H1 (cell line): ENCODE measurements around the gene SOD2. TPM values are rescaled to one million over a fixed set of nuclear protein-coding genes. Genes with fewer than 3 reads are reported as not detected.

Source experiments
- CTCF ChIA-PET: fragments of 300-600 bp; sonication (Branson Sonifier 250); formaldehyde crosslinking; loops from one replicate; lab custom pipeline; 2021; ENCODE audit not compliant: partially characterized antibody; lab: Charles Lee
- POLR2A ChIA-PET: fragments of 300-600 bp; sonication (Branson Sonifier 250); formaldehyde crosslinking; loops from one replicate; lab custom pipeline; 2021; ENCODE audit warnings: inconsistent platforms; ENCODE audit not compliant: partially characterized antibody; lab: Charles Lee
- DNase-seq, 2 experiments: peaks; one replicate each; pipeline versions ENCODE4 v3.0.0 to v3.0.0-alpha.2; 2010 to 2022; ENCODE audit warnings: low spot score in 2 of 2, low read depth in 1 of 2, mixed read lengths in 1 of 2
- FAIRE-seq: peaks from 2 replicates; lab custom pipeline; 2011; peaks lifted over from hg19 to GRCh38; lab: Jason Lieb, UNC
- H2AFZ ChIP-seq: 2 replicates; pipeline ENCODE4 v1.8.1; 2012; ENCODE audit warnings: low read length, inconsistent platforms
- H2AK5ac ChIP-seq: 2 replicates; pipeline ENCODE4 v1.6.1; 2013; ENCODE audit warnings: low read depth, low read length
- H2BK120ac ChIP-seq: replicated peaks from 2 replicates; pipeline ENCODE3; 2013; ENCODE audit warnings: low read depth, low read length, inconsistent platforms
- H2BK12ac ChIP-seq: 2 replicates; pipeline ENCODE4 v1.6.1; 2013; ENCODE audit warnings: low read depth, low read length
- H2BK15ac ChIP-seq: 2 replicates; pipeline ENCODE4 v1.6.1; 2013; ENCODE audit warnings: low read length
- H2BK20ac ChIP-seq: 2 replicates; pipeline ENCODE4 v1.6.1; 2013; ENCODE audit warnings: low read length
- H2BK5ac ChIP-seq: 2 replicates; pipeline ENCODE4 v1.6.1; 2013; ENCODE audit warnings: low read depth, low read length
- H3K14ac ChIP-seq: 2 replicates; pipeline ENCODE4 v1.6.1; 2013; ENCODE audit warnings: inconsistent platforms; ENCODE audit not compliant: insufficient read length
- H3K18ac ChIP-seq: 2 replicates; pipeline ENCODE4 v1.6.1; 2013; ENCODE audit warnings: low read length; ENCODE audit errors: extremely low read depth
- H3K23ac ChIP-seq: 2 replicates; pipeline ENCODE4 v1.6.1; 2013; ENCODE audit warnings: inconsistent platforms; ENCODE audit not compliant: insufficient read length
- H3K23me2 ChIP-seq: 2 replicates; pipeline ENCODE4 v1.6.1; 2013; ENCODE audit warnings: low read depth, low read length
- H3K27ac ChIP-seq: 2 replicates; pipeline ENCODE4 v1.6.1; 2011; ENCODE audit warnings: low read depth, low read length, inconsistent platforms
- H3K27me3 ChIP-seq, 4 experiments: replicated peaks in 1 of 4; 1 replicate in 1 of 4; 2 replicates in 3 of 4; pipeline versions ENCODE4 v1.6.1 to v1.8.1; 2011 to 2013; ENCODE audit warnings: low read length in 3 of 4, mild to moderate bottlenecking in 3 of 4, inconsistent platforms in 2 of 4, mixed read lengths in 2 of 4, moderate library complexity in 1 of 4; ENCODE audit not compliant: control insufficient read depth in 3 of 4, insufficient read depth in 3 of 4; ENCODE audit errors: extremely low read depth in 1 of 4
- H3K36me3 ChIP-seq, 4 experiments: 2 replicates each; pipeline versions ENCODE4 v1.6.1 to v1.8.1; 2011 to 2013; ENCODE audit warnings: mild to moderate bottlenecking in 4 of 4, low read length in 3 of 4, moderate library complexity in 2 of 4, control low read depth in 1 of 4, inconsistent platforms in 1 of 4; ENCODE audit not compliant: insufficient read depth in 4 of 4, control insufficient read depth in 2 of 4
- H3K4ac ChIP-seq: replicated peaks from 2 replicates; pipeline ENCODE3; 2013; ENCODE audit warnings: low read length, low read depth, mixed read lengths, inconsistent platforms; ENCODE audit not compliant: insufficient read length
- H3K4me1 ChIP-seq, 4 experiments: replicated peaks in 1 of 4; 1 replicate in 1 of 4; 2 replicates in 3 of 4; pipeline versions ENCODE4 v1.6.1 to v1.8.1; 2011 to 2013; ENCODE audit warnings: low read length in 3 of 4, inconsistent platforms in 2 of 4, mixed read lengths in 1 of 4; ENCODE audit not compliant: insufficient read depth in 4 of 4, control insufficient read depth in 3 of 4
- H3K4me2 ChIP-seq, 2 experiments: 2 replicates each; pipeline versions ENCODE4 v1.6.1 to v1.8.1; 2011 to 2013; ENCODE audit warnings: low read depth in 2 of 2, low read length in 2 of 2, control low read depth in 1 of 2, inconsistent platforms in 1 of 2, mild to moderate bottlenecking in 1 of 2; ENCODE audit not compliant: insufficient read depth in 1 of 2
- H3K4me3 ChIP-seq, 4 experiments: fragments of 200-600, 300-600 bp in 1 of 4; sonication (generic), shearing (Covaris generic), sonication (Bioruptor Twin) in 1 of 4; 2 replicates each; pipeline versions ENCODE4 v1.5.1 to v1.8.1; 2011 to 2016; ENCODE audit warnings: low read length in 4 of 4, low read depth in 3 of 4, control low read depth in 2 of 4, inconsistent platforms in 2 of 4, mild to moderate bottlenecking in 2 of 4, mixed read lengths in 1 of 4, moderate library complexity in 1 of 4; ENCODE audit not compliant: insufficient read depth in 2 of 4; ENCODE audit errors: extremely low read depth in 1 of 4
- H3K56ac ChIP-seq: replicated peaks from 2 replicates; pipeline ENCODE3; 2013; ENCODE audit warnings: low read depth, mild to moderate bottlenecking, mixed read lengths, low read length, inconsistent platforms; ENCODE audit not compliant: insufficient read length
- H3K79me1 ChIP-seq: 2 replicates; pipeline ENCODE4 v1.6.1; 2013; ENCODE audit warnings: low read depth, low read length, control low read depth
- H3K79me2 ChIP-seq, 2 experiments: 2 replicates each; pipeline versions ENCODE4 v1.6.1 to v1.8.1; 2012 to 2013; ENCODE audit warnings: low read length in 2 of 2, mild to moderate bottlenecking in 2 of 2, inconsistent platforms in 1 of 2; ENCODE audit not compliant: insufficient read depth in 2 of 2, control insufficient read depth in 1 of 2
- H3K9ac ChIP-seq, 4 experiments: replicated peaks in 1 of 4; 1 replicate in 1 of 4; 2 replicates in 3 of 4; pipeline versions ENCODE4 v1.6.1 to v1.8.1; 2011 to 2013; ENCODE audit warnings: low read depth in 3 of 4, low read length in 3 of 4, control low read depth in 2 of 4, mild to moderate bottlenecking in 2 of 4, moderate library complexity in 2 of 4, inconsistent platforms in 1 of 4; ENCODE audit errors: extremely low read depth in 1 of 4
- H3K9me3 ChIP-seq, 2 experiments: 2 replicates each; pipeline versions ENCODE4 v1.6.1 to v1.8.1; 2012 to 2013; ENCODE audit warnings: mild to moderate bottlenecking in 2 of 2, moderate library complexity in 2 of 2, control low read depth in 1 of 2, inconsistent platforms in 1 of 2, low read depth in 1 of 2, low read length in 1 of 2, mixed read lengths in 1 of 2; ENCODE audit not compliant: insufficient read depth in 2 of 2
- H4K20me1 ChIP-seq, 2 experiments: replicated peaks in 1 of 2; 2 replicates each; pipeline versions ENCODE3 to v1.8.1; 2011 to 2013; ENCODE audit warnings: inconsistent platforms in 2 of 2, low read length in 2 of 2, mild to moderate bottlenecking in 1 of 2; ENCODE audit not compliant: insufficient read depth in 2 of 2, control insufficient read depth in 1 of 2
- H4K5ac ChIP-seq: 2 replicates; pipeline ENCODE4 v1.6.1; 2013; ENCODE audit warnings: low read length, low read depth, mixed read lengths, inconsistent platforms; ENCODE audit not compliant: insufficient read length
- H4K8ac ChIP-seq: 2 replicates; pipeline ENCODE4 v1.8.0; 2013; ENCODE audit warnings: mild to moderate bottlenecking, moderate library complexity, low read length, inconsistent platforms; ENCODE audit not compliant: insufficient read depth; ENCODE audit errors: extremely low read depth
- H4K91ac ChIP-seq: replicated peaks from 2 replicates; pipeline ENCODE3; 2013; ENCODE audit warnings: low read length, mixed read lengths, inconsistent platforms; ENCODE audit not compliant: insufficient read length
- ASH2L ChIP-seq: fragments of 200-600, 300-600 bp; sonication (generic); IDR thresholded peaks from one replicate; pipeline ENCODE4 v1.7.1; 2017; ENCODE audit warnings: low read length
- CHD2 ChIP-seq: IDR thresholded peaks from 2 replicates; pipeline ENCODE4 v1.6.1; 2012; ENCODE audit warnings: low read length, improper control_type of control experiment
- GTF2F1 ChIP-seq: IDR thresholded peaks from 2 replicates; pipeline ENCODE4 v1.6.1; 2012; ENCODE audit warnings: low read depth, low read length, improper control_type of control experiment, borderline replicate concordance
- MAX ChIP-seq: IDR thresholded peaks from 2 replicates; pipeline ENCODE4 v1.6.1; 2012; ENCODE audit warnings: inconsistent platforms
- POLR2A ChIP-seq, 2 experiments: IDR thresholded peaks; 1 replicate in 1 of 2; 2 replicates in 1 of 2; pipeline ENCODE4 v1.6.1; 2011; ENCODE audit warnings: low read depth in 2 of 2, low read length in 2 of 2, mild to moderate bottlenecking in 2 of 2; ENCODE audit errors: control extremely low read depth in 1 of 2
- RXRA ChIP-seq: IDR thresholded peaks from 2 replicates; pipeline ENCODE4 v1.6.1; 2011; ENCODE audit warnings: low read depth, mild to moderate bottlenecking, low read length, moderate library complexity; ENCODE audit not compliant: insufficient read depth
- SIRT6 ChIP-seq: IDR thresholded peaks from one replicate; pipeline ENCODE4 v1.7.1; 2012; ENCODE audit warnings: low read length, inconsistent platforms
- SRF ChIP-seq: IDR thresholded peaks from 2 replicates; pipeline ENCODE4 v1.6.1; 2011; ENCODE audit warnings: mild to moderate bottlenecking, low read depth, low read length, moderate library complexity
- TBP ChIP-seq: IDR thresholded peaks from 2 replicates; pipeline ENCODE4 v1.6.1; 2011; ENCODE audit warnings: low read depth, low read length, improper control_type of control experiment
- YY1 ChIP-seq: IDR thresholded peaks from 2 replicates; pipeline ENCODE4 v1.6.1; 2011; ENCODE audit warnings: low read depth, mild to moderate bottlenecking, low read length
- ZNF274 ChIP-seq: IDR thresholded peaks from 2 replicates; pipeline ENCODE4 v1.7.0; 2012; ENCODE audit warnings: low read length, borderline replicate concordance; ENCODE audit errors: extremely low read depth
- WGBS, 2 experiments: shearing (Covaris generic) in 1 of 2; methylation state at CpG; one replicate each; pipeline versions ENCODE4 v1.1.6 to v1.1.7; 2013 to 2015; ENCODE audit warnings: low lambda C conversion rate in 2 of 2, mixed read lengths in 2 of 2, inconsistent platforms in 1 of 2, low coverage in 1 of 2, missing lambda C conversion rate in 1 of 2; ENCODE audit not compliant: insufficient replicate concordance in 2 of 2, insufficient coverage in 1 of 2, insufficient read length in 1 of 2; ENCODE audit errors: extremely low coverage in 1 of 2, missing lambda C conversion rate in 1 of 2; 5-methylcytosine and 5-hydroxymethylcytosine counted together
- polyA plus RNA-seq, 7 experiments: library from polyadenylated mRNA; depleted of rRNA in 3 of 7; stranded (reverse) in 5 of 7; unstranded in 2 of 7; fragments of >200 nt in 5 of 7; fragments of 200-250 nt in 2 of 7; gene quantifications; 1 replicate in 5 of 7; 2 replicates in 1 of 7; 4 replicates in 1 of 7; pipeline versions ENCODE4 v1.2.1 to v1.2.3, GENCODE V29; 2011 to 2013; ENCODE audit warnings: missing spikeins in 2 of 7, mixed read lengths in 2 of 7
- total RNA-seq: library from RNA; stranded (reverse); fragmentation: NEBNext Ultra II Directional; extraction: Animal tissue kit (Norgen Biotek cat#: 25700); gene quantifications from 2 replicates; pipeline ENCODE4 v1.2.1, GENCODE V29; 2021

SOD2 gene
- total and polyA plus RNA-seq, 2 of the 8 experiments (the other 6 are each of a cell fraction or from before 2014, with no cell fraction given): 31.1 to 88.7 TPM

GRCh38 chr6:159716247-159717096 is 23.4 kb upstream of the SOD2 start:
- Histone ChIP-seq H4K91ac (no peak overlapping the region), H3K23ac (no peak overlapping the region), H2BK120ac (no peak overlapping the region), H3K4ac (no peak overlapping the region), H3K27me3 (no peaks in the 10 kb centered on the region), H4K5ac (no peak overlapping the region), H3K36me3 (no peaks in the 10 kb centered on the region), H2BK20ac (no peak overlapping the region), H4K20me1 (peaks cover 0 to 2% of the 10 kb centered on the region in 2 experiments), H3K79me1 (no peaks in the 10 kb centered on the region; the same call in 1 of the 2 replicates), H2AFZ (no peak overlapping the region), H2AK5ac (no peak overlapping the region), H3K56ac (no peak overlapping the region), H3K79me2 (peaks cover 0 to 4% of the 10 kb centered on the region in 2 experiments; a peak in 1 of 4 replicates), H3K14ac (no peak overlapping the region), H2BK12ac (no peak overlapping the region), H3K23me2 (peaks cover 8% of the 10 kb centered on the region; the same call in 1 of the 2 replicates), H2BK15ac (no peak overlapping the region), H3K9ac (no peak overlapping the region), H4K8ac (no peak overlapping the region), H2BK5ac (no peak overlapping the region), H3K4me1 (no peaks in the 10 kb centered on the region), H3K4me3 (no peak overlapping the region), H3K9me3 (no peaks in the 10 kb centered on the region), H3K27ac (no peak overlapping the region), H3K18ac (no peak overlapping the region), H3K4me2 (no peak overlapping the region)
- DNase-seq: no peak
- ChIA-PET POLR2A (interaction anchor here (0.9 to 2.7 kb wide), 3 partner anchors 10 to 12 kb away, joined by 3 to 18 read pairs (median 4); partner anchors contain the start of gene WTAP), CTCF (interaction anchor here (0.6 to 4.5 kb wide), 2 partner anchors 13 to 18 kb away, joined by 3 to 16 read pairs; no protein-coding TSS in a partner anchor)
- no peak for TF ChIP-seq RXRA
- no peak for TF ChIP-seq MAX
- TF ChIP-seq POLR2A (IDR thresholded peaks at IDR 0.05; ENCODE audit: control extremely low read depth in 1 of 2, low read depth in 2 of 2, low read length in 2 of 2): no peak
- no peak for TF ChIP-seq SRF
- TF ChIP-seq ZNF274: no peak
- TF ChIP-seq GTF2F1: no peak
- TF ChIP-seq SIRT6: no peak
- TF ChIP-seq TBP: no peak
- TF ChIP-seq ASH2L: no peak
- no peak for TF ChIP-seq CHD2
- no peak for TF ChIP-seq YY1
- FAIRE-seq: no peak
- 90% methylated on average over 5 of the region's 5 CpGs; no CpG with 5 or more reads in 1 of the 2 experiments for WGBS, 2 experiments
